ENCODE results near the gene RTKN. TPM values are rescaled to one million over a fixed set of nuclear protein-coding genes. Genes with fewer than 3 reads are reported as not detected.
"Not testable (repeated sequence)": the region's sequence is repeated elsewhere in the genome, so short reads cannot be mapped to it uniquely, and the experiment has no call there.

Gene RTKN
- 9.4 and 10.5 TPM in 2 replicates for total RNA-seq (2014; rRNA removed; shearing (Covaris generic))

DNA sequence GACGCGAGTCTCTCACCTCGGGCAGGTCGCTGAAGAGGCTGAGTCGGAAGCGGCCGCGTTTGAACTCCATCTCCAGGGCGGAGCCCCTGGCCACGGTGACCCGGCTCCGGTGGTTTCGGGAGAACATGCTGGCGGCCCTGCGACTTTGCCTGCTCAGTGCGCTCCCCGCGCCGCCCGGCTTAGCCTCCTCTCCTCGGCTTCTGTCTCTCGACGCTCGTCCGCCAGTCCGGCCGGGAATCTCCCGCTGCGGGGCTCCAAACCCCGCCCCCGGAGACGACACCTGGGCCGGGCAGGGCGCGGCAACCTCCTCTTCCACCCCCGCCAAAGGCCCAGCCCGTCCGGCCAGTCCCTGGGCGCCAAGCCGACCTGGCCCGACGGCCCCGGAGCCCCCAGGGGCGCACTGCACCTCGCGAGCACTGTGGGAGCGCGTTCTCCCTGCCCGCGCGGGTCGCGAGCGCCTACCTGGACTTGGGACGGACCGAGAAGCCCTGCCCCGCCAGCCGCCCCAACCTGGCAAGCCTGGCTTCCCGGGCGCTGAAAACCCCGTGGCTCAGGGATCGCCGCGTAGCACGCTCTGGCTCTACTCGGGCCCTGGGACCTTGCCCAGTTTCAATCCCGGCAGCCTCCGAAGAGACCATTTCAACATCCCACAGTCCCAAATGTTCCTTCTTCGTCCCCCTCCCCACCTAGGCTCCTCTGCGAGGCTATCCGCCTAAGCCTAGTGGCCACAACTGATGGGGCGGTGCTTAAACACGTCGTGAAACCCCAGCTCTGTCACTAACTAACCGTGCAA, at the start of gene RTKN:
TSS of gene RTKN (minus strand) at position 248 of the 793 bp plus-strand sequence. CDS start at position 127, 121 bp downstream.
- DNase-seq (ENCODE audit: low spot score) = no peak

DNA sequence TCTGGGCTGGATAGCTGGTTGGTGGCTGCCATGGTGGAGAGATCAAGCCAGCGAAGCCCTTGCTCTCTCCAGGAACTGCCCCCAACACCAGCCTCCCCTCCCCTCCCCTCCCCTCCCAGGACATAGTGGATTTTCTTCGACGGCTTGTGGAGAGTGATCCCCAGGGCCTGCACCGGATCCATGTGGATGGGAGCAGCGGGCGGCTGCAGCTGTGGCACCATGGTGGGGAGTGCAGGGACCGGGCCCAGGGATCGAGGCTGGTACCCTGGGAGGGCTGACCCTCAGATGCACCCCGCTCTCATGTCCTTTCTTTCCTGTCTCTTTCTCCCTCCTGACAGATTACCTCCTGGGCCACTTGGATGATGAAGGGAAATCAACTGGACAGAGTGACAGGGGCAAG, 48.2 kb upstream of the RTKN start:
- no peak for DNase-seq (ENCODE audit: low spot score)

DNA sequence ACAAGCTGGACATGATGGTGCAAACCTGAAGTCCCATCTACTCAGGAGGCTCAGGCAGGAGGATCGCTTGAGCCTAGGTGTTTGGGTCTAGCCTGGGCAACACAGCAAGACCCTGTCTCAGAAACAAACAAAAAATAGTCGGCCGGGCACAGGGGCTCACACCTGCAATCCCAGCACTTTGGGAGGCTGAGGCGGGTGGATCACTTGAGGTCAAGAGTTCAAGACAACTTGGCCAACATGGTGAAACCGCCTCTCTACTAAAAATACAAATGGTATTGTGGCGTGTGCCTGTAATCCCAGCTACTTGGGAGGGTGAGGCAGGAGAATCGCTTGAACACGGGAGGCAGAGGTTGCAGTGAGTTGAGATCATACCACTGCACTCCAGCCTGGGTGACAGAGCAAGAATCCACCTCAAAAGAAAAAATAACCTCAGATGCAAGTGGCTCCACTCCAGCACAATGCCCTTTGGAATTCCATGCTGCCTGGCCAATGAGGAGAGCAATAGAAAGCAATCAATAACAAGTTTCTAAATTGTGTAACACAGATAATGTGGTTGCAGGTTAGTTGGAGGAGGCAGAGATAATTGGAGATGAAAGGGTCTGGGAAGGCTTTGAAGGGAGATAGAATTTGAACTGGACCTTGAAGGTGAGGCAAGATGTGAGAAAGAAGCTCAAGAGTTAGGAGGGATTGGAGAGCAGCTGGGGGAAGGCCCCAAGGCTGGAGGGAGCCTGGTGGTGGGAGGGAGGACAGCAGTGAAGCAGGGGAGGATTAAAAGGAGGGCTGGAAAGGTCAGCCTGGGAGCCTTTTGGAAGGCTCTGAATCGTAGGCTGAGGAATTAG, 47.1 kb upstream of the RTKN start:
- DNase-seq (ENCODE audit: low spot score) = no peak

GRCh38 chr2:74486141-74486540, 44.4 kb upstream of the RTKN start:
- DNase-seq (ENCODE audit: low spot score) = no peak

GRCh38 chr2:74483675-74484164, 42.0 kb upstream of the RTKN start:
- DNase-seq (ENCODE audit: low spot score) = not testable (repeated sequence)

DNA sequence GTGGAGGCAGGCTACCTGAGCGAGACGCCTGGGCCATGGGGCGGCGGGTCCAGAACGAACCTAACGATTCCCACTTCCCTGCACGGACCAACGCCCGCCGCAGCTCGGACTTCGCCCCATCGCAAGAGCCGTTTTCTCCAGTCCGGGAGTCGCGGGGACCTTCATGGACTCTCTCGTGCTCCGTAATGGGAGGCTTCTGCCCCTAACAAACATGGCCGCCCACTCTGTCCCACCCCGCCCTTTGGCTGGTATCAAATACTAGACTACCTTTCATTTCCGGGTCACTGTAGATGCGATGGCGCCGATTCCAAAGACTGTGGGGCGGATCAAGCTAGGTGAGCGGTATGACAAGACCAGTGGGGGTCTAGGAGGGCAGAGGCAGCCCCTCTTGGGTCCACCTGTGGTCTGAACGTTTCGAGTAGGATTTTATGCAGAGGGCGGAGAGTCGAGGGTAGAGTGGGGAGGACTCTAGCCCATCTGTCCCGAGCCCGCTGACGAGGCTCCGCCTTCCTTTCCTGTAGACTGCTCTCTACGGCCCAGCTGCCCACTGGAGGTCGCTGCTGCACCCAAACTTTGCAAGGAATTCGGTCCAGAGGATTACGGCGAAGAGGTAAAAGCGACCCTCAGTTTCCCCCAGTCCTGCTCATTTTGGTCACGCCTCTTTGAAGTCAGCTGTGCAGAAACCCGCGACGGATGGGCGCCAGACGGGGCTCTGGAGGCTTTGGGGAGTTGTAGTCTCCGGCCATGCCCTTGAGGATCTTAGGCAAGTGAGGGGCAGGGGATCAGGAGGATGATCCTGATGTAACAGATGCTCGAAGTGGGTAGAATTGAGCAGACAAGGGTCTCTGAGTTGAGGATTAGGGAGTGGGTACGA, 41.3 kb upstream of the RTKN start, which contains the start of the genes CCDC142 and TTC31:
TSS of gene CCDC142 (minus strand) at position 198 of the 874 bp plus-strand sequence. CDS start at position 37, 161 bp downstream.
TSS of gene TTC31 (plus strand) at position 281 of the 874 bp plus-strand sequence. CDS start at position 296, 15 bp downstream.
- peak; percentile 94 for DNase-seq (ENCODE audit: low spot score)

GRCh38 chr2:74481961-74482800, 40.4 kb upstream of the RTKN start:
- no peak for DNase-seq (ENCODE audit: low spot score)

DNA sequence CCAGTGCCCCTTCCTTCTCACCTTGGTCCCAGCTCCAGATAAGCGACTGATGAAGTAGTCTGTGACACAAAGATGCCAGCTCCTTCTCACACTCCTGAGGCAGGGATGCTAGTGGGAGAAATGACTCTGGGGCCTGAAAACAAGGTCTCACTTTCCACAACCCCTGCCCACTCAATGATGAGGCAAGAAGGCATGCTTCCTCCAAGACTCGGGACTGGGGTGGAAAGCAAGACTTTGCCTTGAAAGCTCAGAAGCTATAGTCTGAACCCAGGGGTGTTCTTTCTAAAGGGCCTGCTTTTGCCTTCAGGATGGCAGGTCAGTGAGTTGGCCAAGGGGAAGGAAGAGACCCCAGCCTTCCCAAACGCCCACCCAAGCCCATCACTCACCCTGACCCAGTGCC, 39.7 kb upstream of the RTKN start:
- DNase-seq (ENCODE audit: low spot score) = no peak

- DNase-seq (ENCODE audit: low spot score) = no peak
Observed at GRCh38 chr2:74474899-74475298, 33.2 kb upstream of the RTKN start.

DNA sequence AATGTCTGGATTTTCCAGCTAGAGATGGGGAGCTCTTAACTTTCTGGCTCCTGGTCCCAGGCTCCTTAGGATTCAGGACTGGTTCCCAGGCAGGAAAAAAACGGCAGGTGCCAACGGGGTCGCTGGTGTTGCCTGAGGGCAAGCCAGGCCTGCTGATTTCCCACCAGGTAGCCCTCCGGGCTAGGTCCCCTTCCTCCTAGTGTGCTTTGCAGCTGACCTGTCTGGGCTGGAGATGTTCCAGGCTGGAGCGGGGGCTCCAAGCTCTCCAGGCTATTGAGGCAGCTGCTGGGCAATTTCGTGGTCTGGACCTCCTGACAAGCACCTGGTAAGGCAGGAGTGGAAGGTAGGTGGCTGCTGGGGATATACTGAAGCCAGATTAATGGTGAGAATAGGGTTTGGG, 32.7 kb upstream of the RTKN start:
- DNase-seq (ENCODE audit: low spot score) = no peak

GRCh38 chr2:74472945-74473258, 31.2 kb upstream of the RTKN start:
- no peak for DNase-seq (ENCODE audit: low spot score)

DNA sequence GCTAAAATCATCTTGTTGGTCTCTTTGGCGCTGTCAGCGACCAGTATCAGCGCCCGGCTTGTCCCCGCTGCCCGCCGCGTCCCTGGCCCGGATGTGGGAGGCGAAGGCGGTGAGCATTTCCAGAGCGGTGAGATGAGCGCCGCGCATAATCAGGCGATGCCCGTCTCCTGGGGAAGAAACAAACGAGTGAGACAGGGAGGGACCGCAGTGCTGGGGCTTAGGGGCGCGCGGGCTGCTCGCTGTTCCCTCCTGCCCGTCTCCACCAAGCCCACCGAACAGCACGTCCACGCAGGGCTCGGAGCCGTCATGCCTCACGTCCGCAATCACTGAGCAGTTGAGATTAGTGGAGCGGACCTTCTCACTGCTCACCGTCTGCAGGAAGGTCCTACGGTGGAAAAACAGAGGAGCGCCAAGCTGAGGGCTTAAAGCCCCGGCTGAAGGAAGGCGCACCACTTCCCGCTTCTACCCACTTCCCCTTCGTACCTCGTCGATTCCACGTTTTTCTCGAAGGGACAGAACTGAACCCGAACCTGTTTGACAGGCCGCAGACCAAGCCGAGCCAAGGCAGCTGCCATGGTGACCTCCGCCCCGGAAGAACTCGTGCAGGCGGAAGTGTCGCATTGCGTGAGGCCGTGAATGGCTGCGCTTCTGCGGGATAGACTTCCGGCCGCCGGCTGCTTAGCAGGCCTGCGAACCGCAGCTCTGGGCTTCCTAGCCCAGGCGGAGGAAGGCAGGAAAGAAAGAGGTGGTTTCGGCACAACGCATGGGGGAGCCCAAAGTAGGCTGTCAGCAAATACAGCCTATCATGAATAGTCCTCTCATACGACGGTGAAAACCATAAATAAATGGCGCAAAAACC, 30.6 kb upstream of the RTKN start, which contains the start of gene MRPL53:
TSS of gene MRPL53 (minus strand) at position 595 of the 859 bp plus-strand sequence. CDS start at position 575, 20 bp downstream.
- DNase-seq (ENCODE audit: low spot score) = peak; percentile 88

- DNase-seq (ENCODE audit: low spot score) = no peak
Observed at GRCh38 chr2:74471332-74472065, 29.8 kb upstream of the RTKN start.

- DNase-seq (ENCODE audit: low spot score) = not testable (repeated sequence)
Observed at GRCh38 chr2:74470742-74471141, 29.0 kb upstream of the RTKN start.

- DNase-seq (ENCODE audit: low spot score) = no peak
Observed at GRCh38 chr2:74464406-74464805, 22.7 kb upstream of the RTKN start.

DNA sequence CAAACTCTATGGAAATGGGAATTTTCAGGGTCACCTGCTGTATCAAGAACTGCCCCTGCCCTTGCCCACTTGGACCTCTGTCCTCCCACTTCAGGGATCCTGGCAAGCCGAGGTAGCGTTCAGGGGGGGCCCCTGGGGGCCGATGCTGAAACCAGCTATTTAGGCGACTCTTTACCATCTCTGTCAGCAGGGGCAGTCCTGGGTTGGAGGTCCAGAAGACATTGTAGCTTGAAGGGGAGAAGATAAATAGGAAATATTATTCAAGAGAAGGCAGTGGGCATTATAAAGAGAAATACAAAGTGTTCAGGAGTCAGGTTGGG, 21.0 kb upstream of the RTKN start:
- no peak for DNase-seq (ENCODE audit: low spot score)

GRCh38 chr2:74462054-74462785, 20.5 kb upstream of the RTKN start:
- DNase-seq (ENCODE audit: low spot score) = no peak

Data from H4 (cell line).